CD4-positive, alpha-beta T cell (primary cell): ENCODE results near the gene SP7. TPM values are rescaled to one million over a fixed set of nuclear protein-coding genes. Genes with fewer than 3 reads are reported as not detected.

Experiments
- ATAC-seq: fragments of 200-7000 bp; cut with Tn5 transposase; one replicate; pipeline ENCODE4 v1.10.0; 2022; ENCODE audit warnings: mild to moderate bottlenecking; ENCODE audit not compliant: poor library complexity
- CTCF ChIA-PET: fragments of 350-600 bp; sonication (Branson Sonifier 250); formaldehyde crosslinking; loops from one replicate; lab custom pipeline; 2021; ENCODE audit warnings: antibody characterized with exemption, inconsistent platforms; lab: Charles Lee
- POLR2A ChIA-PET: fragments of 350-600 bp; sonication (Branson Sonifier 250); formaldehyde crosslinking; loops from one replicate; lab custom pipeline; 2021; ENCODE audit warnings: antibody characterized with exemption, inconsistent platforms; lab: Charles Lee
- DNase-seq, 14 experiments: peaks; one replicate each; pipeline ENCODE4 v3.0.0-alpha.2; 2013 to 2020; ENCODE audit warnings: mixed read lengths in 2 of 14
- H3K27ac ChIP-seq, 2 donors: one replicate each; pipeline versions ENCODE4 v1.5.1 to v1.7.0; 2013; ENCODE audit warnings: low read length in 2 of 2, low read depth in 1 of 2, mild to moderate bottlenecking in 1 of 2
- H3K27me3 ChIP-seq, 2 experiments: 1 replicate in 1 of 2; 2 replicates in 1 of 2; pipeline versions ENCODE4 v1.6.1 to v1.7.0; 2013; ENCODE audit warnings: low read length in 2 of 2, control low read depth in 1 of 2, mild to moderate bottlenecking in 1 of 2, moderate library complexity in 1 of 2; ENCODE audit not compliant: insufficient read depth in 2 of 2, control insufficient read depth in 1 of 2
- H3K36me3 ChIP-seq: one replicate; pipeline ENCODE4 v1.6.1; 2013; ENCODE audit warnings: low read length, control low read depth; ENCODE audit not compliant: insufficient read depth
- H3K4me1 ChIP-seq: one replicate; pipeline ENCODE4 v1.6.1; 2013; ENCODE audit warnings: low read length, control low read depth; ENCODE audit not compliant: insufficient read depth
- H3K4me3 ChIP-seq: one replicate; pipeline ENCODE4 v1.5.1; 2013; ENCODE audit warnings: mild to moderate bottlenecking, low read length, moderate library complexity
- H3K9me3 ChIP-seq, 2 experiments: 1 replicate in 1 of 2; 2 replicates in 1 of 2; pipeline versions ENCODE4 v1.6.1 to v1.7.0; 2013; ENCODE audit warnings: low read length in 2 of 2, mild to moderate bottlenecking in 2 of 2, control low read depth in 1 of 2, moderate library complexity in 1 of 2; ENCODE audit not compliant: control insufficient read depth in 1 of 2, insufficient read depth in 1 of 2
- H3K27ac Mint-ChIP-seq: one replicate; pipeline ENCODE4 v1.8.0; 2020; ENCODE audit warnings: mixed read lengths
- H3K27me3 Mint-ChIP-seq: one replicate; pipeline ENCODE4 v1.8.0; 2021; ENCODE audit warnings: mixed read lengths
- H3K36me3 Mint-ChIP-seq: one replicate; pipeline ENCODE4 v1.8.0; 2021; ENCODE audit warnings: low read depth, mixed read lengths
- H3K4me1 Mint-ChIP-seq: one replicate; pipeline ENCODE4 v1.8.0; 2021; ENCODE audit warnings: low read depth, mixed read lengths
- H3K4me3 Mint-ChIP-seq: one replicate; pipeline ENCODE4 v1.8.0; 2020; ENCODE audit warnings: mild to moderate bottlenecking, mixed read lengths
- H3K9me3 Mint-ChIP-seq: one replicate; pipeline ENCODE4 v1.8.0; 2020; ENCODE audit warnings: mixed read lengths
- intact Hi-C, 2 experiments: fragments of 100-400 bp; cut with DNase I in 1 of 2; cut with micrococcal nuclease in 1 of 2; formaldehyde crosslinking; loops; one replicate each; pipeline versions ENCODE4 v1.15.1 to v1.9.0; 2023 to 2025; cut with DNase I, micrococcal nuclease
- total RNA-seq, 174 experiments: library from RNA in 2 of 174; stranded (reverse) in 2 of 174; gene quantifications; one replicate each; pipeline ENCODE4 v1.2.3 and lab custom pipeline; 2021 to 2026
- TF ChIP-seq, protein P1 (sequence below): fragments of 200-600 bp; IDR thresholded peaks from one replicate; pipeline ENCODE4 v1.8.0; 2022; ENCODE audit warnings: antibody characterized with exemption, mild to moderate bottlenecking

The SP7 gene
- total RNA-seq, 2 experiments from 2014 or later, result 0.14 TPM; not detected in 1

DNA sequence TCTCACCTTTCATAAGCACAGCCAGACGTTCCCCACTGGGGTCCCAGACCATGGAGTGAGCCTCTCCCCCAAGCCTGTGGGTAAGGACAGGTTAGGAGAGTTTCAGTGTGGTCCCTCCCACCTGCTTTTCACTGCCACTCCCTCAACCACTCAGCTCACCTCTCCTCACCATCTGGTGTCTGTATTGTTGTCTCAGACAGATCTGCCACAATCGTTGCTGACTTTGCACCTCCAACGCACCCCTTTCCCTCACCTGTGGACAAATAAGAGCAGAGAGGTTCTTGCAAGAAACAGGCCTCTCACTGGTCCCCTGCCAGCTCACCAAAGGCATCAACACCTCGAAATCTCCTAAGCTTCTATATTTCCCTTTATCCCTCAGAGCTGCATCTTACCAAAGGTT, 27.9 kb downstream of the SP7 start:
- Mint-ChIP-seq H3K36me3 (peaks cover 71% of the 10 kb centered on the region), H3K4me1 (peaks cover 3% of the 10 kb centered on the region), H3K4me3 (no peak overlapping the region), H3K27ac (no peak overlapping the region), H3K27me3 (no peaks in the 10 kb centered on the region), H3K9me3 (no peaks in the 10 kb centered on the region)
- Histone ChIP-seq H3K27ac (no peak overlapping the region), H3K36me3 (peaks cover 62% of the 10 kb centered on the region), H3K9me3 (no peaks in the 10 kb centered on the region), H3K27me3 (no peaks in the 10 kb centered on the region), H3K4me3 (no peak overlapping the region), H3K4me1 (peaks cover 4% of the 10 kb centered on the region)
- TF ChIP-seq, protein P1, sequence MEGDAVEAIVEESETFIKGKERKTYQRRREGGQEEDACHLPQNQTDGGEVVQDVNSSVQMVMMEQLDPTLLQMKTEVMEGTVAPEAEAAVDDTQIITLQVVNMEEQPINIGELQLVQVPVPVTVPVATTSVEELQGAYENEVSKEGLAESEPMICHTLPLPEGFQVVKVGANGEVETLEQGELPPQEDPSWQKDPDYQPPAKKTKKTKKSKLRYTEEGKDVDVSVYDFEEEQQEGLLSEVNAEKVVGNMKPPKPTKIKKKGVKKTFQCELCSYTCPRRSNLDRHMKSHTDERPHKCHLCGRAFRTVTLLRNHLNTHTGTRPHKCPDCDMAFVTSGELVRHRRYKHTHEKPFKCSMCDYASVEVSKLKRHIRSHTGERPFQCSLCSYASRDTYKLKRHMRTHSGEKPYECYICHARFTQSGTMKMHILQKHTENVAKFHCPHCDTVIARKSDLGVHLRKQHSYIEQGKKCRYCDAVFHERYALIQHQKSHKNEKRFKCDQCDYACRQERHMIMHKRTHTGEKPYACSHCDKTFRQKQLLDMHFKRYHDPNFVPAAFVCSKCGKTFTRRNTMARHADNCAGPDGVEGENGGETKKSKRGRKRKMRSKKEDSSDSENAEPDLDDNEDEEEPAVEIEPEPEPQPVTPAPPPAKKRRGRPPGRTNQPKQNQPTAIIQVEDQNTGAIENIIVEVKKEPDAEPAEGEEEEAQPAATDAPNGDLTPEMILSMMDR, result no peak
- ChIA-PET POLR2A (interaction anchor here (1.1 kb wide), 1 partner anchor 149 kb away, joined by 3 read pairs; no protein-coding TSS in a partner anchor), CTCF (no interaction called here)
- intact Hi-C loops, result no loop called here
- ATAC-seq (no peak), DNase-seq (no peak)

DNA sequence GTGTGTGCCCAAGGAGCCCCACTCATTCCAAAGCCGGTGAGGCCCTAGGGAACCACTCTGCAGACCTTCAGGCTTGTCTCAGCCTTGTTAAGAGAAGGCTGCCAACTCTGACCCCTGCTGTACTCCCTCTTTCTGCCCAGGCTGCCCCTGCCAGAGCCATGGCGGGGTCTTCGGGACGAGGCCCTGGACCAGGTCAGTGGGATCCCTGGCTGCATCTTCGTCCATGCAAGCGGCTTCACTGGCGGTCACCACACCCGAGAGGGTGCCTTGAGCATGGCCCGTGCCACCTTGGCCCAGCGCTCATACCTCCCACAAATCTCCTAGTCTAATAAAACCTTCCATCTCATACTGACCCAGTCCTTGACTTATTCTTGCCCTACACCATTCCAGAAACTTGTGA, 29.3 kb downstream of the SP7 start:
- Mint-ChIP-seq H3K4me3 (no peak overlapping the region), H3K27ac (no peak overlapping the region), H3K4me1 (peaks cover 16% of the 10 kb centered on the region), H3K27me3 (no peaks in the 10 kb centered on the region), H3K9me3 (no peaks in the 10 kb centered on the region), H3K36me3 (peaks cover 83% of the 10 kb centered on the region)
- intact Hi-C loops, result no loop called here
- CTCF ChIA-PET, result no interaction called here
- TF ChIP-seq, protein P1, result no peak
- Histone ChIP-seq H3K4me1 (peaks cover 15% of the 10 kb centered on the region), H3K36me3 (peaks cover 72% of the 10 kb centered on the region), H3K4me3 (no peak overlapping the region), H3K9me3 (no peaks in the 10 kb centered on the region), H3K27ac (no peak overlapping the region), H3K27me3 (no peaks in the 10 kb centered on the region)
- POLR2A ChIA-PET, result no interaction called here
- ATAC-seq, result no peak
- no peak for DNase-seq

DNA sequence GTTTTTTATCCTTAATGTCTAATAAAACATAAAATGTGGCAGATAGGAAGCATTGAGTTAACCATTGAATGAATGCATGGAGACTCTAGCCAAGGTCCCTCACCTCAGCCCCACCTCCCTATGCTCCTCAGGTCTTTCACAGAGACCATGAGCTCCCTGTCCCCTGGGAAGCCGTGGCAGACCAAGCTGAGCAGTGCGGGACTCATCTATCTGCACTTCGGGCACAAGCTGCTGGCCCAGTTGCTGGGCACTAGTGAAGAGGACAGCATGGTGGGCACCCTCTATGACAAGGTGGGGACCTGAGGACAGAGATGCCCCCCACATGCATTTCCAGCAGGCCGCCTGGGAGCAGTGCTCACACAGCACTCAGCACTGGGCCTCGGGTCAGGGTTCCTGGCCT, 33.3 kb downstream of the SP7 start:
- TF ChIP-seq, protein P1, result no peak
- Mint-ChIP-seq H3K36me3 (peaks cover 86% of the 10 kb centered on the region), H3K4me1 (peaks cover 50% of the 10 kb centered on the region), H3K4me3 (peak overlapping the region; percentile 98), H3K27ac (peak overlapping the region; percentile 31), H3K27me3 (no peaks in the 10 kb centered on the region), H3K9me3 (no peaks in the 10 kb centered on the region)
- Histone ChIP-seq H3K4me1 (peaks cover 43% of the 10 kb centered on the region), H3K27me3 (no peaks in the 10 kb centered on the region), H3K36me3 (peaks cover 51% of the 10 kb centered on the region), H3K4me3 (no peak overlapping the region), H3K9me3 (no peaks in the 10 kb centered on the region), H3K27ac (no peak overlapping the region)
- CTCF ChIA-PET, result interaction anchor here (1.4 to 2.0 kb wide), 2 partner anchors 18 to 21 kb away, joined by 4 to 6 read pairs; partner anchors contain the start of gene AAAS
- no peak for ATAC-seq
- intact Hi-C loops, result no loop called here
- POLR2A ChIA-PET, result interaction anchor here (1.3 to 1.9 kb wide), 2 partner anchors 18 to 76 kb away, joined by 4 to 6 read pairs; partner anchors contain the start of genes AAAS and SP1
- DNase-seq, result no peak
